ENCODE measurements around the gene HLCS. TPM values are rescaled to one million over a fixed set of nuclear protein-coding genes. Genes with fewer than 3 reads are reported as not detected.

HLCS gene
- polyA plus RNA-seq, 1 donor (not counting 4 experiments of a cell fraction or from before 2014, with no cell fraction given) = 11.5 TPM

GRCh38 chr21:36747041-36747814 is 219.2 kb downstream of the HLCS start:
- peak overlapping the region; percentile 56 for H3K4me2 ChIP-seq (ENCODE audit: control insufficient read depth, extremely low read depth, insufficient read depth, low read depth, low read length)
- peaks cover 41% of the 10 kb centered on the region for H3K27me3 ChIP-seq (ENCODE audit: control insufficient read depth, extremely low read depth, insufficient read depth, low read length)
- no peaks in the 10 kb centered on the region for H3K9me3 ChIP-seq (ENCODE audit: control insufficient read depth, low read depth, low read length)
- H2AFZ ChIP-seq (ENCODE audit: control insufficient read depth, low read length) = no peak overlapping the region
- FAIRE-seq = no peak
- H3K9ac ChIP-seq (ENCODE audit: control insufficient read depth, extremely low read depth, insufficient read depth, low read length) = no peak overlapping the region
- dilution Hi-C loops (cut with MboI; ENCODE audit: extremely low pct_ligation_motif_present, low sequenced_read_pairs) = no loop called here
- no peaks in the 10 kb centered on the region for H3K79me2 ChIP-seq (ENCODE audit: control insufficient read depth, insufficient read depth, low read length)
- no peak overlapping the region for H3K4me3 ChIP-seq (ENCODE audit: control insufficient read depth in 2 of 3, extremely low read depth in 1 of 3, insufficient read depth in 2 of 3, low read depth in 1 of 3, low read length in 3 of 3)
- no peaks in the 10 kb centered on the region for H4K20me1 ChIP-seq (ENCODE audit: control insufficient read depth, extremely low read depth, insufficient read depth, low read length)
- peaks cover 3% of the 10 kb centered on the region for H3K4me1 ChIP-seq (ENCODE audit: control insufficient read depth, extremely low read depth, insufficient read depth, low read length)
- H3K9me1 ChIP-seq (ENCODE audit: control insufficient read depth, extremely low read depth, insufficient read depth, low read length) = no peaks in the 10 kb centered on the region
- no peak overlapping the region for H3K27ac ChIP-seq (ENCODE audit: control insufficient read depth, insufficient read depth, low read length)
- H3K36me3 ChIP-seq (ENCODE audit: control insufficient read depth in 2 of 2, extremely low read depth in 1 of 2, insufficient read depth in 2 of 2, low read length in 2 of 2) = no peaks in the 10 kb centered on the region
- no peak for TF ChIP-seq CTCF (optimal IDR thresholded peaks at IDR 0.05 in 1 of 3, IDR thresholded peaks at IDR 0.05 in 1 of 3, conservative IDR thresholded peaks at IDR 0.05 in 1 of 3; ENCODE audit: extremely low read depth in 1 of 3, insufficient read depth in 2 of 3, low read length in 3 of 3)
- TF ChIP-seq EZH2 (IDR thresholded peaks at IDR 0.05; ENCODE audit: low read length) = peak; percentile 40
- DNase-seq (ENCODE audit: low read depth, low spot score) = no peak

GRCh38 chr21:36745459-36745858 is 221.0 kb downstream of the HLCS start:
- no peaks in the 10 kb centered on the region for H3K9me3 ChIP-seq (ENCODE audit: control insufficient read depth, low read depth, low read length)
- dilution Hi-C loops (cut with MboI; ENCODE audit: extremely low pct_ligation_motif_present, low sequenced_read_pairs) = no loop called here
- TF ChIP-seq CTCF (optimal IDR thresholded peaks at IDR 0.05 in 1 of 3, IDR thresholded peaks at IDR 0.05 in 1 of 3, conservative IDR thresholded peaks at IDR 0.05 in 1 of 3; ENCODE audit: extremely low read depth in 1 of 3, insufficient read depth in 2 of 3, low read length in 3 of 3) = no peak
- no peak for TF ChIP-seq EZH2 (IDR thresholded peaks at IDR 0.05; ENCODE audit: low read length)
- no peaks in the 10 kb centered on the region for H3K36me3 ChIP-seq (ENCODE audit: control insufficient read depth in 2 of 2, extremely low read depth in 1 of 2, insufficient read depth in 2 of 2, low read length in 2 of 2)
- no peak overlapping the region for H2AFZ ChIP-seq (ENCODE audit: control insufficient read depth, low read length)
- H3K79me2 ChIP-seq (ENCODE audit: control insufficient read depth, insufficient read depth, low read length) = no peaks in the 10 kb centered on the region
- no peak for DNase-seq (ENCODE audit: low read depth, low spot score)
- H4K20me1 ChIP-seq (ENCODE audit: control insufficient read depth, extremely low read depth, insufficient read depth, low read length) = no peaks in the 10 kb centered on the region
- peaks cover 51% of the 10 kb centered on the region for H3K27me3 ChIP-seq (ENCODE audit: control insufficient read depth, extremely low read depth, insufficient read depth, low read length)
- H3K4me2 ChIP-seq (ENCODE audit: control insufficient read depth, extremely low read depth, insufficient read depth, low read depth, low read length) = no peak overlapping the region
- no peak overlapping the region for H3K9ac ChIP-seq (ENCODE audit: control insufficient read depth, extremely low read depth, insufficient read depth, low read length)
- H3K4me3 ChIP-seq (ENCODE audit: control insufficient read depth in 2 of 3, extremely low read depth in 1 of 3, insufficient read depth in 2 of 3, low read depth in 1 of 3, low read length in 3 of 3) = no peak overlapping the region
- no peak for FAIRE-seq
- no peak overlapping the region for H3K27ac ChIP-seq (ENCODE audit: control insufficient read depth, insufficient read depth, low read length)
- no peaks in the 10 kb centered on the region for H3K9me1 ChIP-seq (ENCODE audit: control insufficient read depth, extremely low read depth, insufficient read depth, low read length)
- peaks cover 3% of the 10 kb centered on the region for H3K4me1 ChIP-seq (ENCODE audit: control insufficient read depth, extremely low read depth, insufficient read depth, low read length)
